ENCODE measurements around the gene EPHB6. TPM values are rescaled to one million over a fixed set of nuclear protein-coding genes. Genes with fewer than 3 reads are reported as not detected.

The EPHB6 gene
- total RNA-seq, 2 donors from 2014 or later, result 8.2 to 19.4 TPM

GRCh38 chr7:142867097-142867378 lies 12.2 kb downstream of the EPHB6 start:
- TF ChIP-seq, protein P1, sequence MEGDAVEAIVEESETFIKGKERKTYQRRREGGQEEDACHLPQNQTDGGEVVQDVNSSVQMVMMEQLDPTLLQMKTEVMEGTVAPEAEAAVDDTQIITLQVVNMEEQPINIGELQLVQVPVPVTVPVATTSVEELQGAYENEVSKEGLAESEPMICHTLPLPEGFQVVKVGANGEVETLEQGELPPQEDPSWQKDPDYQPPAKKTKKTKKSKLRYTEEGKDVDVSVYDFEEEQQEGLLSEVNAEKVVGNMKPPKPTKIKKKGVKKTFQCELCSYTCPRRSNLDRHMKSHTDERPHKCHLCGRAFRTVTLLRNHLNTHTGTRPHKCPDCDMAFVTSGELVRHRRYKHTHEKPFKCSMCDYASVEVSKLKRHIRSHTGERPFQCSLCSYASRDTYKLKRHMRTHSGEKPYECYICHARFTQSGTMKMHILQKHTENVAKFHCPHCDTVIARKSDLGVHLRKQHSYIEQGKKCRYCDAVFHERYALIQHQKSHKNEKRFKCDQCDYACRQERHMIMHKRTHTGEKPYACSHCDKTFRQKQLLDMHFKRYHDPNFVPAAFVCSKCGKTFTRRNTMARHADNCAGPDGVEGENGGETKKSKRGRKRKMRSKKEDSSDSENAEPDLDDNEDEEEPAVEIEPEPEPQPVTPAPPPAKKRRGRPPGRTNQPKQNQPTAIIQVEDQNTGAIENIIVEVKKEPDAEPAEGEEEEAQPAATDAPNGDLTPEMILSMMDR (IDR thresholded peaks at IDR 0.05), result no peak
- Histone ChIP-seq H3K9me3 (no peaks in the 10 kb centered on the region), H3K27me3 (no peaks in the 10 kb centered on the region), H3K27ac (no peak overlapping the region), H3K4me1 (no peaks in the 10 kb centered on the region), H3K4me3 (no peak overlapping the region), H3K36me3 (no peaks in the 10 kb centered on the region)
- no peak for DNase-seq (ENCODE audit: low spot score)

DNA sequence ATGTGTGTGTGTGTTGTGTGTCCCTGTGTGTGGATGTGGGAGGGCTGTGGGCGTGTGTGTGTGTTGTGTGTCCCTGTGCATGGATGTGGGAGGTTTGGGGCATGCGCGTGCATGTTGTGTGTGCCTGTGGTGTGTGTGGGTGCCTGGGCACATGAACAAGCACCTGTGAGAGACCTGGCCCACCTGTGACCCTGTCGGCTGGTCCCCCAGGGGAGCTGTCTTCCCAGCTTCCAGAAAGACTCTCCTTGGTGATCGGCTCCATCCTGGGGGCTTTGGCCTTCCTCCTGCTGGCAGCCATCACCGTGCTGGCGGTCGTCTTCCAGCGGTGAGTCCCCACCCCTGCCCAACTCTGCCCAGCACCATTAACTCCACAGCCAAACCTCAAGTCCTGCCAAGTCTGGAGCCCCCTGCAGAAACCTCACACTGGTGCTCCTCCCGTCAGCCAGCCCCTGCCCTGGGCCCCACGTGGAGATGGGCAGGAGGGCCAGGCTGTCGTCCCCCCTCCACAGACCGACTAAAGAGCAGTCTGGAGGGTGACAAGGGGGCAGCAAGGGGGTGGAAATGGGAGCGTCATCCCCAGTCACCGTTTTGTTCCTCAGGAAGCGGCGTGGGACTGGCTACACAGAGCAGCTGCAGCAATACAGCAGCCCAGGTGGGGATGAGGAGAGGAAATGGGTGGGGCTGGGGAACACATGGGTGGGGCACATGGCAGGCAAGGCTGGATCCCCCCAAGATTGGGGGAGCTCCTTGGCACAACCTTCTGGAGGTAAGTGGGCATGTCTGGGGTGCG lies 12.7 kb downstream of the EPHB6 start:
- no peaks in the 10 kb centered on the region for H3K9me3 ChIP-seq
- H3K4me3 ChIP-seq, result no peak overlapping the region
- H3K4me1 ChIP-seq, result no peaks in the 10 kb centered on the region
- no peaks in the 10 kb centered on the region for H3K36me3 ChIP-seq
- no peak overlapping the region for H3K27ac ChIP-seq
- TF ChIP-seq, protein P1 (IDR thresholded peaks at IDR 0.05), result no peak
- H3K27me3 ChIP-seq, result no peaks in the 10 kb centered on the region
- no peak for DNase-seq (ENCODE audit: low spot score)

DNA sequence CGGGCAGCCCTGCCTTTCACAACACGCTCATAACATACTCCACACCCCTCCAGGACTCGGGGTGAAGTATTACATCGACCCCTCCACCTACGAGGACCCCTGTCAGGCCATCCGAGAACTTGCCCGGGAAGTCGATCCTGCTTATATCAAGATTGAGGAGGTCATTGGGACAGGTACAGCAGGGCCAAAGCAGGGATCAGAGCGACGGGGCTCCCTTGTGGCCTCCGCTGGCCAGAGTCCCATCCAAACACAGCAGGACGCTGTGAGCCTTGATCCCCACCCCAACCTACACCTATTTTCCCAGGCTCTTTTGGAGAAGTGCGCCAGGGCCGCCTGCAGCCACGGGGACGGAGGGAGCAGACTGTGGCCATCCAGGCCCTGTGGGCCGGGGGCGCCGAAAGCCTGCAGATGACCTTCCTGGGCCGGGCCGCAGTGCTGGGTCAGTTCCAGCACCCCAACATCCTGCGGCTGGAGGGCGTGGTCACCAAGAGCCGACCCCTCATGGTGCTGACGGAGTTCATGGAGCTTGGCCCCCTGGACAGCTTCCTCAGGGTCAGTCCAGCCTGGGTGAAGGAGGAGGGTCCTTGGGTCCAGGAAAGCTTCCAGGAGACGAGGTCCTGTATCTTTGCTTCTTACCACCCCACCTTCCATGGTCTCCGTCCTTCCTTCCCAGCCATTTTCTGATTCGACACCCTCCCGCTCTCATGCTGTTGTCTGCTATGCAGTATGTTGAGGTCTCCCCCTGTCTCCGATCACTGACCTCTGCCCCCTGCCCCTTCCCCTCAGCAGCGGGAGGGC lies 13.5 kb downstream of the EPHB6 start:
- Histone ChIP-seq H3K27me3 (no peaks in the 10 kb centered on the region), H3K36me3 (no peaks in the 10 kb centered on the region), H3K9me3 (no peaks in the 10 kb centered on the region), H3K27ac (no peak overlapping the region), H3K4me3 (no peak overlapping the region), H3K4me1 (no peaks in the 10 kb centered on the region)
- DNase-seq (ENCODE audit: low spot score), result peak; percentile 38
- TF ChIP-seq, protein P1 (IDR thresholded peaks at IDR 0.05), result no peak

GRCh38 chr7:142868986-142869415 lies 14.1 kb downstream of the EPHB6 start:
- Histone ChIP-seq H3K9me3 (no peaks in the 10 kb centered on the region), H3K4me1 (no peaks in the 10 kb centered on the region), H3K27me3 (no peaks in the 10 kb centered on the region), H3K4me3 (no peak overlapping the region), H3K36me3 (no peaks in the 10 kb centered on the region), H3K27ac (no peak overlapping the region)
- DNase-seq (ENCODE audit: low spot score), result peak; percentile 44
- TF ChIP-seq, protein P1 (IDR thresholded peaks at IDR 0.05), result no peak

GRCh38 chr7:142869434-142869833 lies 14.6 kb downstream of the EPHB6 start:
- Histone ChIP-seq H3K27ac (no peak overlapping the region), H3K27me3 (no peaks in the 10 kb centered on the region), H3K36me3 (no peaks in the 10 kb centered on the region), H3K4me3 (no peak overlapping the region), H3K9me3 (no peaks in the 10 kb centered on the region), H3K4me1 (no peaks in the 10 kb centered on the region)
- TF ChIP-seq, protein P1 (IDR thresholded peaks at IDR 0.05), result no peak
- no peak for DNase-seq (ENCODE audit: low spot score)

Data from right atrium auricular region (tissue), 2 donors.